Measurements from ENCODE around the gene DMXL2. TPM values are rescaled to one million over a fixed set of nuclear protein-coding genes. Genes with fewer than 3 reads are reported as not detected.
"Not testable (repeated sequence)": the region's sequence is repeated elsewhere in the genome, so short reads cannot be mapped to it uniquely, and the experiment has no call there.

DMXL2 gene
- total RNA-seq, 1 donor from 2014 or later: 148 TPM

GRCh38 chr15:51484781-51485180 lies 137.8 kb downstream of the DMXL2 start:
- no peak for DNase-seq

- no peak for DNase-seq
Observed at GRCh38 chr15:51483985-51484384, 138.6 kb downstream of the DMXL2 start.

GRCh38 chr15:51483520-51483919 lies 139.1 kb downstream of the DMXL2 start:
- DNase-seq: no peak

- no peak for DNase-seq
Observed at GRCh38 chr15:51475736-51476135, 146.8 kb downstream of the DMXL2 start.

- no peak for DNase-seq
Observed at GRCh38 chr15:51470512-51470911, 152.1 kb downstream of the DMXL2 start.

GRCh38 chr15:51460796-51461195 lies 161.8 kb downstream of the DMXL2 start:
- DNase-seq: no peak

- no peak for DNase-seq
Observed at GRCh38 chr15:51450001-51450400, 172.6 kb downstream of the DMXL2 start.

- no peak for DNase-seq
Observed at GRCh38 chr15:51448622-51449399, 173.8 kb downstream of the DMXL2 start.

GRCh38 chr15:51447855-51448621 lies 174.5 kb downstream of the DMXL2 start:
- no peak for DNase-seq

- not testable (repeated sequence) for DNase-seq
Observed at GRCh38 chr15:51446029-51446744, 176.4 kb downstream of the DMXL2 start.

GRCh38 chr15:51444807-51445206 lies 177.8 kb downstream of the DMXL2 start:
- DNase-seq: no peak

- no peak for DNase-seq
Observed at GRCh38 chr15:51444112-51444511, 178.5 kb downstream of the DMXL2 start.

- DNase-seq: no peak
Observed at GRCh38 chr15:51443282-51443914, 179.2 kb downstream of the DMXL2 start.

- no peak for DNase-seq
Observed at GRCh38 chr15:51438526-51438925, 184.0 kb downstream of the DMXL2 start.

GRCh38 chr15:51425517-51426040 lies 197.0 kb downstream of the DMXL2 start:
- no peak for DNase-seq

- no peak for DNase-seq
Observed at GRCh38 chr15:51424780-51425179, 197.8 kb downstream of the DMXL2 start.

- DNase-seq: not testable (repeated sequence)
Observed at GRCh38 chr15:51423040-51423439, 199.5 kb downstream of the DMXL2 start.

GRCh38 chr15:51416129-51416528 lies 206.4 kb downstream of the DMXL2 start:
- DNase-seq: no peak

- no peak for DNase-seq
Observed at GRCh38 chr15:51414256-51414860, 208.2 kb downstream of the DMXL2 start.

GRCh38 chr15:51405693-51406523 lies 216.7 kb downstream of the DMXL2 start:
- DNase-seq: no peak

Data from occipital lobe (tissue), 2 donors.